ENCODE measurements around the gene SIPA1.

DNA sequence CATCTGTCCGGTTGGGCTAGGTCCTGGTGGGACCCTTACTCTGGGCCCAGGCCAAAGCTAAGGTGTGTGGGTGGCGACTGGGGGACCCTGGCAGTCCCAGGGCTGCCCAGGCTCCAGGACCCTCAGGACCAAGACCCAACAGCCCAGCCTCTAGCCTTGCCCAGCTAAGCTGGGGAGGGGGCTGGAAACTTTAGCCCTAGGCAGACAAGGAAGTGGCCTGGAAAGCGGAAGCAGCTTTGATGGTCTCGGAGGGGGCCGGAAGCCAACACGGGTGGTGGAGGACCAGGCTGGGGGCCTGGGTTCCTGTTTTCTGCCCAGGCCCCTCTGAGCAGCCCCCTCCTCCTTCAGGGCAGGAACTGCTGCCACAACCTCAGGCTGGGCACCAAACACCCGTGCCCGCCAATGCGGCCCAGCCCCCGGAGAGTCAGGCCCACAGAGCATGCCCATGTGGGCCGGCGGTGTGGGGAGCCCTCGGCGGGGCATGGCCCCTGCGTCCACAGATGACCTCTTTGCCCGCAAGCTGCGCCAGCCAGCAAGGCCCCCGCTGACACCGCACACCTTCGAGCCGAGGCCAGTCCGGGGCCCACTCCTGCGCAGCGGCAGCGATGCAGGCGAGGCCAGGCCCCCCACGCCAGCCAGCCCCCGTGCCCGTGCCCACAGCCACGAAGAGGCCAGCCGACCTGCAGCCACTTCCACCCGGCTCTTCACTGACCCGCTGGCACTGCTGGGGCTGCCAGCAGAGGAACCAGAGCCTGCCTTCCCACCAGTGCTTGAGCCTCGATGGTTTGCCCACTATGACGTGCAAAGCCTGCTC lies 2.8 kb downstream of the SIPA1 start:
- TF ChIP-seq, protein P1, sequence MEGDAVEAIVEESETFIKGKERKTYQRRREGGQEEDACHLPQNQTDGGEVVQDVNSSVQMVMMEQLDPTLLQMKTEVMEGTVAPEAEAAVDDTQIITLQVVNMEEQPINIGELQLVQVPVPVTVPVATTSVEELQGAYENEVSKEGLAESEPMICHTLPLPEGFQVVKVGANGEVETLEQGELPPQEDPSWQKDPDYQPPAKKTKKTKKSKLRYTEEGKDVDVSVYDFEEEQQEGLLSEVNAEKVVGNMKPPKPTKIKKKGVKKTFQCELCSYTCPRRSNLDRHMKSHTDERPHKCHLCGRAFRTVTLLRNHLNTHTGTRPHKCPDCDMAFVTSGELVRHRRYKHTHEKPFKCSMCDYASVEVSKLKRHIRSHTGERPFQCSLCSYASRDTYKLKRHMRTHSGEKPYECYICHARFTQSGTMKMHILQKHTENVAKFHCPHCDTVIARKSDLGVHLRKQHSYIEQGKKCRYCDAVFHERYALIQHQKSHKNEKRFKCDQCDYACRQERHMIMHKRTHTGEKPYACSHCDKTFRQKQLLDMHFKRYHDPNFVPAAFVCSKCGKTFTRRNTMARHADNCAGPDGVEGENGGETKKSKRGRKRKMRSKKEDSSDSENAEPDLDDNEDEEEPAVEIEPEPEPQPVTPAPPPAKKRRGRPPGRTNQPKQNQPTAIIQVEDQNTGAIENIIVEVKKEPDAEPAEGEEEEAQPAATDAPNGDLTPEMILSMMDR (IDR thresholded peaks at IDR 0.05), result no peak
- TF ChIP-seq POLR2A (IDR thresholded peaks at IDR 0.05; ENCODE audit: low read depth), result no peak
